ENCODE results near the gene MED1. TPM values are rescaled to one million over a fixed set of nuclear protein-coding genes. Genes with fewer than 3 reads are reported as not detected.
"Not testable (repeated sequence)": the region's sequence is repeated elsewhere in the genome, so short reads cannot be mapped to it uniquely, and the experiment has no call there.

MED1 gene
- total and polyA plus RNA-seq, 9 of the 15 experiments (the other 6 are each of a cell fraction or from before 2014, with no cell fraction given) = 14.0 to 59.8 (median 46.7) TPM

- H3K4me1 ChIP-seq (replicated peaks in 1 of 2; ENCODE audit: control insufficient read depth in 2 of 2, insufficient read depth in 2 of 2, low read length in 2 of 2); H4K20me1 ChIP-seq (replicated peaks; ENCODE audit: control insufficient read depth, insufficient read depth, low read length); in situ Hi-C loops (cut with MboI); intact Hi-C loops (cut with micrococcal nuclease); CTCF ChIA-PET (ENCODE audit: low intra/inter-chr PET ratio); H3K4me2 ChIP-seq (ENCODE audit: insufficient read depth, low read length); H3K27ac ChIP-seq (ENCODE audit: extremely low read depth, low read depth, low read length); FAIRE-seq; ATAC-seq; H3K9ac ChIP-seq (ENCODE audit: insufficient read depth in 1 of 2, low read depth in 2 of 2, low read length in 2 of 2); H3K27me3 ChIP-seq (ENCODE audit: control insufficient read depth in 2 of 2, insufficient read depth in 2 of 2, low read length in 2 of 2); H3K9me1 ChIP-seq (ENCODE audit: control insufficient read depth, insufficient read depth, low read length); H3K9me3 ChIP-seq (replicated peaks; ENCODE audit: control insufficient read depth, insufficient read depth, low read depth, low read length); H3K4me3 ChIP-seq; H2AFZ ChIP-seq (ENCODE audit: low read depth, low read length); H3K79me2 ChIP-seq (ENCODE audit: control insufficient read depth, insufficient read depth, low read length); DNase-seq (ENCODE audit: extremely low read depth in 1 of 4, low spot score in 3 of 4); BruUV-seq (replicated peaks): not testable (repeated sequence)
- TF ChIP-seq, protein P1, sequence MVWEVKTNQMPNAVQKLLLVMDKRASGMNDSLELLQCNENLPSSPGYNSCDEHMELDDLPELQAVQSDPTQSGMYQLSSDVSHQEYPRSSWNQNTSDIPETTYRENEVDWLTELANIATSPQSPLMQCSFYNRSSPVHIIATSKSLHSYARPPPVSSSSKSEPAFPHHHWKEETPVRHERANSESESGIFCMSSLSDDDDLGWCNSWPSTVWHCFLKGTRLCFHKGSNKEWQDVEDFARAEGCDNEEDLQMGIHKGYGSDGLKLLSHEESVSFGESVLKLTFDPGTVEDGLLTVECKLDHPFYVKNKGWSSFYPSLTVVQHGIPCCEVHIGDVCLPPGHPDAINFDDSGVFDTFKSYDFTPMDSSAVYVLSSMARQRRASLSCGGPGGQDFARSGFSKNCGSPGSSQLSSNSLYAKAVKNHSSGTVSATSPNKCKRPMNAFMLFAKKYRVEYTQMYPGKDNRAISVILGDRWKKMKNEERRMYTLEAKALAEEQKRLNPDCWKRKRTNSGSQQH (CRISPR knock-in tag; IDR thresholded peaks at IDR 0.05) = 0 out of 2 replicates have a peak, but pooled peaks have one; percentile 25
- TF ChIP-seq ZBTB26 (CRISPR knock-in tag; IDR thresholded peaks at IDR 0.05) (0 out of 2 replicates have a peak, but pooled peaks have one; percentile 51), ZNF512 (tag; IDR thresholded peaks at IDR 0.05) (peak; percentile 86)
- H3K36me3 ChIP-seq (ENCODE audit: control insufficient read depth, insufficient read depth, low read length) = peaks cover 78% of the 10 kb centered on the region
- POLR2A ChIA-PET = interaction anchor here (0.7 to 1.2 kb wide), 3 partner anchors 9 to 17 kb away, joined by 3 to 4 read pairs (median 3); partner anchors contain the start of gene MED1
- 92% methylated on average over 2 of the region's 2 CpGs for WGBS (ENCODE audit: insufficient coverage, low coverage, missing lambda C conversion rate)
Measured at GRCh38 chr17:39439868-39440267, 11.2 kb downstream of the MED1 start.

Data from K562 (cell line).